Heart left ventricle (tissue), 13 donors: ENCODE measurements around the gene CRCP.
"Not testable (repeated sequence)": the region's sequence is repeated elsewhere in the genome, so short reads cannot be mapped to it uniquely, and the experiment has no call there.

Experiments used
- CTCF ChIP-seq, 12 donors: fragments of 200-600 bp; sonication (generic) in 4 of 12; IDR thresholded peaks; one replicate each; pipeline versions ENCODE4 v1.5.0 to v1.8.0; 2018 to 2022; ENCODE audit warnings: antibody characterized with exemption in 12 of 12, mild to moderate bottlenecking in 5 of 12
- POLR2A ChIP-seq, 2 donors: fragments of 450-650 bp; IDR thresholded peaks; one replicate each; pipeline ENCODE4 v1.6.1; 2017; ENCODE audit warnings: antibody characterized with exemption in 2 of 2, mild to moderate bottlenecking in 2 of 2, moderate library complexity in 2 of 2
- donor health status: ischemic (EF 13 %, LVEDD 7.1; RV severe dilation, severe dysfunction).
- donor health status: DM: no; HTN: yes; CAD: no.
- donor health status: DM: no; HTN: no; CAD: no.
- donor health status: ischemic (EF 25% LVEDD 6.9; RV normal size, moderate dysfunction).
- donor health status: ischemic (EF 25% LVEDD 5.7; RV mildly dilated, moderate dysfunction).
- donor health status: ischemic (EF 35%, LVEDD 5.7; RV mildly dilated, moderate dysfunction).
- donor health status: nonischemic (EF 11% LVEDD 7.7; RV severe dilation, severe dysfunction).
- donor health status: DM: yes; HTN: yes; CAD: no.
- donor health status: PGD.
- donor health status: ischemic (EF 29% LVEDD 5.4; RV normal size, mild dysfunction).
- donor health status: nonischemic (EF 23%, LVEDD 6.1; RV moderate dilation, normal function).

- TF ChIP-seq POLR2A, CTCF (IDR thresholded peaks at IDR 0.05): not testable (repeated sequence)
Measured at GRCh38 chr7:66072208-66072607, 42.4 kb upstream of the CRCP start.
